ENCODE results near the gene ZNF717.
"Not testable (repeated sequence)": the region's sequence is repeated elsewhere in the genome, so short reads cannot be mapped to it uniquely, and the experiment has no call there.

Gene ZNF717

DNA sequence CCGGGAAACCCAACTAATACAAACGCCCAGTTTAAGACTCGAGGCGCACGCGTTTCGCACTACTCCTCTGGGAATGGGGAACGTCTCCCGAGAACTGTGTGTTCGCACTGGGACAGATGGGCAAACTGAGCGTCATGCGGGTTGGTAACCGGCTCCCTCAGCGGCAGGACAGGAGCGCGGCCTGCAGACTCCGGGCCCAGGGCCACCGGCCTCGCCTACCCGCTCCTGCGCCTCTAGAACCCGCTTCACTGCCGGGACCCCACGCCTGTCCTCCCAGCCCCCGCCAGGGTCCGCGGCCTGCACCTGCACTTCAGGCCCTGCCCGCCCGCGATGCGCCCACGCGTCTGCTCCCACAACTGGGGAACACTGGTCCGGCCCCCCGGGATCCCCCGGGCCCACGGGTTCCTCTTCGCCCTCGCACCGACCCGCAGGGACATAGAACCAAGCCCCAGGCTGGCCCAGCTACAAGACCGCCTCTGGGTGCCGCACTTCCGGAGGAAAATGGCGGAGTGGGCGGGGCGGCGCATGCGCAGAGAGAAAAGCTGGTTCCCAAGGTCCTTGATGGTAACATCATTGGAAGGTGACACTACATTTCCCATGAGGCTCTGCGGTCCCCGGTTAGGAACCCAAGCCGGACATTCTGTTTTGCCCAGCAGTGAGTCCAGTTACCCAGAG lies at the start of gene ZNF717:
ZNF717 (minus strand) TSS at position 469 of the 675 bp plus-strand sequence. CDS start 2,187 bp downstream, outside the sequence.
- peak; percentile 89 for DNase-seq (ENCODE audit: low read depth)

DNA sequence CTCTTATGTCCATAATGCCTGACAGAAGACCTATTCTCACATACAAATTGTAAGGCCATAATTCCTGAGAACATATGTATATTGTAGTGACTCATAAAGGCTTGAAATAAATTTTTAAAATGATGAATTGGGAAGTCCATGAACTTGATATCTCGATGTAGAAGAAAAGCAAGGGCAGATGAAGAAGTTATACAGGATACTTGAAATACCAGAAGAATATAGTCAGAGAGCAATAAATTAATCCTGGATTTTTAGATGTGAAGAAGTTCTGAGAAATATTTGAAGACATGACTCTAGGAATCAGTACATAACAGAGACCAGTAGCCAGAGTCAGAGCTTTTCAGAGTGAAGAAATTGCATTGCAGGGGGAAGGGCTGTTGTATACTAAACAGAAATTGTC lies 45.7 kb upstream of the ZNF717 start:
- H3K4me3 ChIP-seq (ENCODE audit: low read length); DNase-seq (ENCODE audit: low read depth): not testable (repeated sequence)

More for the DNA sequence above, at the start of gene ZNF717:
- H3K4me3 ChIP-seq (ENCODE audit: low read length) = peak within 1 kb of the TSS; percentile 71

DNA sequence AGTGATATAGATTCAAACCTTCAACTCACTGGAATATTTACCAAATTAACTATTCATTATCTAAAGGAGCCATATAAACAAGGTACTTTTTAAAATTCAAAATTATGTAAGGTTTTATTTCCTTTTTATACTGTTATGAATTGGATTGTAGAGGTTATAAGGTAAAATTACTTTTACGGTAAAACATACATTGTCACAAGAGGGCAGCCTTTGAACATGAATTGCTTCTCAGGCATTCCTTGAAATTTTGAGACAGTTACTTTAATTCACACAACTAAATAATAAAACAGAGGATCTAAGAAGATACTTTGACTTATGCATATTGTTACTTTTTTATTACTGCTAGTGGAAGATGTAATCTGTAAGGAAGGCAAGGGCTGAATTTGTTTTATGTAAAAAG lies 32.7 kb upstream of the ZNF717 start:
- TF ChIP-seq, protein P1, sequence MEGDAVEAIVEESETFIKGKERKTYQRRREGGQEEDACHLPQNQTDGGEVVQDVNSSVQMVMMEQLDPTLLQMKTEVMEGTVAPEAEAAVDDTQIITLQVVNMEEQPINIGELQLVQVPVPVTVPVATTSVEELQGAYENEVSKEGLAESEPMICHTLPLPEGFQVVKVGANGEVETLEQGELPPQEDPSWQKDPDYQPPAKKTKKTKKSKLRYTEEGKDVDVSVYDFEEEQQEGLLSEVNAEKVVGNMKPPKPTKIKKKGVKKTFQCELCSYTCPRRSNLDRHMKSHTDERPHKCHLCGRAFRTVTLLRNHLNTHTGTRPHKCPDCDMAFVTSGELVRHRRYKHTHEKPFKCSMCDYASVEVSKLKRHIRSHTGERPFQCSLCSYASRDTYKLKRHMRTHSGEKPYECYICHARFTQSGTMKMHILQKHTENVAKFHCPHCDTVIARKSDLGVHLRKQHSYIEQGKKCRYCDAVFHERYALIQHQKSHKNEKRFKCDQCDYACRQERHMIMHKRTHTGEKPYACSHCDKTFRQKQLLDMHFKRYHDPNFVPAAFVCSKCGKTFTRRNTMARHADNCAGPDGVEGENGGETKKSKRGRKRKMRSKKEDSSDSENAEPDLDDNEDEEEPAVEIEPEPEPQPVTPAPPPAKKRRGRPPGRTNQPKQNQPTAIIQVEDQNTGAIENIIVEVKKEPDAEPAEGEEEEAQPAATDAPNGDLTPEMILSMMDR (conservative IDR thresholded peaks at IDR 0.05; ENCODE audit: low read length) = peak; percentile 34
- DNase-seq (ENCODE audit: low read depth); H3K4me3 ChIP-seq (ENCODE audit: low read length): not testable (repeated sequence)

DNA sequence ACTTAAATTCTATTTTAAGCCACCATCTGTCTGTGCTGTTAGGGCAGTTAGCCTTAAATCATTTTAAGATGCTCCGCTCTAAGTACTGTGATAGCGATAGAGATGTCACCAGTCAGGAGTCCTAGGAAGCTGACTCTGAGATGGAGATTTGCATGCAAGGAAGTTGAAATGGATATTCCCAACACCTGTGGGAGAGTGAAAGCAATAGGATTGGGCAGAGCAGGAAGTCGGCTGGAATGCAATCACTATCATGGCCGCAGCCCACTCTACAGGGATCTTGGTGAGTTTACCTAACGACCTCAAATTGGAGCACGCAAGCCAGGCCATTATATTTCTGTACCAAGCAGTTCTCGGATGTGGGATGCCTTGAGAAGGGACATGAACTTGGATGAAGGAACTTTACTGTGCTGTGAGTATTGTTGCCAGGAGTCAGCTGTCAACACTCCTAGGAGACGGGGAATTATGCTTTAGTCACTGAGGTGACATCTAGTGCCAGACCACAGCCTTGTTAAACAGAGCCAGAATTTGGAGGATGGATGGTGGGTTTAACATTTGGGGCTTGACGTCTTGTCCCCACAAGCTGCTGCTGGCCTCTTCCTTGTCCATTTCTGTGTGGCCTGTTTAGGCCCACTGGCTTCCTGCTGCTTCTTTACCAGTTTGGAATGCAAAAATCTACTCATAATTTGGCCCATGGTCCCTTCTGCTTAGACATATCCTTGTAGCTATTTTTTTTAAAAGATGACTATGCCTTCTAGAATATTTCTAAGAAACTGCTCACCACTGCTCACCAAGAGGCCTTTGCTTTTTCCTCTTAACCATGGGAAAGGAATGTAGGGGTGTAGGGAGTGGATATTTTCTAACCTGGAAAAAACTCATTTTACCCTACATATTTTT lies 31.2 kb upstream of the ZNF717 start:
- peak; percentile 77 for DNase-seq (ENCODE audit: low read depth)
- H3K4me3 ChIP-seq (ENCODE audit: low read length) = not testable (repeated sequence)

DNA sequence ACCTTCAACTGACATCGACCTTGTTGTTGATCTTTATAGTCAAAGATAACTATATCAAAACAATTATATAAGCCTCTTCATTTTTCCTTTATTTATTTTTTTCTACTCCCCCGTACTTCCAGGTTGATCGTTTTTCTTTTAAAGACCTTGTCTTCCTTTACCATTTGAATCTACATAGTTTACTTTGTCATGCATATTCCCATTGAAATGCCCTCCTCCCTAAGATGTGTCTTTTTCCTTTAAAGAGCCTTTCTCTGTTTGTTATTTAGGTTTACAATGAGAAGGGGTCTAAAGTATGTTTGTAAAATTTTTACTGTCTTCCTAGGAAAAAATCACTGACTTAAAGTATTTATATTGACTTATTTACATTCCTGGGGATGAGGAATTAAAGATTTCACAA lies 29.4 kb upstream of the ZNF717 start:
- TF ChIP-seq, protein P1 (conservative IDR thresholded peaks at IDR 0.05; ENCODE audit: low read length) = no peak
- H3K4me3 ChIP-seq (ENCODE audit: low read length) = no peak overlapping the region
- no peak for DNase-seq (ENCODE audit: low read depth)

DNA sequence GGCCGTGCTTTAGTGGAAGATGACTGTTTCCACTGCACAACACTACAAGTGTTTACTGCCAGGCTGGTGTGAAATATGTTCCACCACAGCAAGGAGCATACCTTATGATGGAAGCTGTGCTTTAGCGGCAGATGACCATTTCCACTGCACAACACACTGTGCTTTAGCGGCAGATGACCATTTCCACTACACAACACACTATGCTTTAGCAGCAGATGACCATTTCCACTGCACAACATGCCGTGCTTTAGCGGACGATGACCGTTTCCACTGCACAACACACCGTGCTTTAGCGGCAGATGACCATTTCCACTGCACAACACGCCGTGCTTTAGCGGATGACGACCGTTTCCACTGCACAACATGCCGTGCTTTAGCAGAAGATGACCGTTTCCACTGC lies 2.8 kb downstream of the ZNF717 start:
- DNase-seq (ENCODE audit: low read depth) = no peak
- no peak overlapping the region for H3K4me3 ChIP-seq (ENCODE audit: low read length)
- TF ChIP-seq, protein P1 (conservative IDR thresholded peaks at IDR 0.05; ENCODE audit: low read length) = no peak

DNA sequence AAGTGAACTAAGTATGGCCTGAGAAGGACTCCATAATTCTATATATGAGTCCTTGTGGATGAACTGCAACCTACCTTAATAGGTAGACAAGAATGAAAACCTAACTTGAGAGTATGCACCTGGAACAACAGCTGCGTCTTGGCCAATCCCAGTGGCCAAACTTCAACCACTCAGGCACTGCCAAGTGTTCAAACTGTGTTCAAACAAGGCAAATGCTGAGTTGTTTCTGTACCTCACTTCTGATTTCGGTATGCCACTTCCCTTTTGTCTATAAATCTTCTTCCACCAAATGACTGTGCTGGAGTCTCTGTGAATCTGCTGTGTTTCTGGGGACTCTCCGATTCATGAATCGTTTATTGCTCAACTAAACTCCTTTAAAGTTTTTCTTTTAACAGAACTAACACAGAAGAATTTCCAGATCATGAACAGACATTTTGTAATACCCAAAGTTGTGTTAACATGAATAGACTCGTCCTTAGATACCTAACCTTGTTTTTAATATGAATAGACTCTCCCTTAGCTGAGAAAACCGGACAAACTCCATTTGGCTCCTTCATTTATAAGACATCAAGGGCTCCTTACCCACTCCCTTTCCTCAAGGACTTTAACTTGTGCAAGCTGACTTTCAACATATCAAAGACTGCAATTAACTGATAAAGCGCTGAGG lies 4.1 kb downstream of the ZNF717 start:
- no peak overlapping the region for H3K4me3 ChIP-seq (ENCODE audit: low read length)
- DNase-seq (ENCODE audit: low read depth) = no peak
- TF ChIP-seq, protein P1 (conservative IDR thresholded peaks at IDR 0.05; ENCODE audit: low read length) = no peak

DNA sequence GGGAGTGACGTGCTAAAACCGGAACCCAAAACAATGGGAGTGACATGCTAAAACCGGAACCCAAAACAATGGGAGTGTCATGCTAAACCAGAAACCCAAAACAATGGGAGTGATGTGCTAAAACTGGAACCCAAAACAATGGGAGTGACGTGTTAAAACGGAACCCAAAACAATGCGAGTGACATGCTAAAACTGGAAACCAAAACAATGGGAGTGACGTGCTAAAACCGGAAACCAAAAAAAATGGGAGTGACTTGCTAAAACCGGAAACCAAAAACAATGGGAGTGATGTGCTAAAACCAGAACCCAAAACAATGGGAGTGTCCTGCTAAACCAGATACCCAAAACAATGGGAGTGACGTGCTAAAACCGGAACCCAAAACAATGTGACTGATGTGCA lies 7.6 kb downstream of the ZNF717 start:
- not testable (repeated sequence) for H3K4me3 ChIP-seq (ENCODE audit: low read length); DNase-seq (ENCODE audit: low read depth)

DNA sequence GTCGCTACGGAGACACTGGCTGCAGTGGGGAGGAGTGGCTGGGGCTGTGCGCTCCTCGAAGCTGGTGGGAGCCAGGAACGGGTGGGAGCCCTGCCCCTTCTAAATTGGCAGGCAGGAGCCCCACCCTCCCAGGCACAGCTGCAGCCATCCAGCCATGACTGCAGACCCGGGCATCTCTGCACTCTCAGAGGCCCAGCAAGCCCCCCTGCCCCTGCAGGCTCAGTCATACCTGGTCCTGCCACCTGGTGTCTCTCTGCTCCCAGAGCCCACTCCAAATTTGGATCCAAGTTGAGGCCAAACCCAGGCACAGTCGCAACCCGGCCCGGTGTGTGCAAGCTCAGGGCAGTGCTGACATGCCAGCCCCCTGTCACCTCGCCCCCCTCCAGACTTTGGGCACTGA lies 13.7 kb downstream of the ZNF717 start:
- not testable (repeated sequence) for DNase-seq (ENCODE audit: low read depth); H3K4me3 ChIP-seq (ENCODE audit: low read length)

All from AG10803 (cell line).